Hepatocyte (in vitro differentiated cells): ENCODE measurements around the gene DNAH3.
"Not testable (repeated sequence)": the region's sequence is repeated elsewhere in the genome, so short reads cannot be mapped to it uniquely, and the experiment has no call there.

Experiments
- CTCF ChIP-seq: fragments of 200-600 bp; sonication (generic); IDR thresholded peaks from 2 replicates; pipeline ENCODE4 v1.5.1; 2016; ENCODE audit warnings: antibody characterized with exemption, mild to moderate bottlenecking; ENCODE audit not compliant: poor library complexity
- EZH2phosphoT487 ChIP-seq: fragments of 200-600 bp; sonication (generic); IDR thresholded peaks from one replicate; pipeline ENCODE4 v1.6.1; 2018; ENCODE audit warnings: antibody characterized with exemption, mild to moderate bottlenecking, low read depth, moderate library complexity; ENCODE audit not compliant: unreplicated experiment, severe bottlenecking

- TF ChIP-seq CTCF, EZH2phosphoT487: not testable (repeated sequence)
Observed at GRCh38 chr16:20945575-20945875, 205.1 kb downstream of the DNAH3 start.
